ENCODE results near the gene RAPGEF6. TPM values are rescaled to one million over a fixed set of nuclear protein-coding genes. Genes with fewer than 3 reads are reported as not detected.
A peak's percentile ranks its signal among the peaks of the same experiment; 100 is the strongest.

Gene RAPGEF6
- total RNA-seq, 1 donor: 15.6 TPM

DNA sequence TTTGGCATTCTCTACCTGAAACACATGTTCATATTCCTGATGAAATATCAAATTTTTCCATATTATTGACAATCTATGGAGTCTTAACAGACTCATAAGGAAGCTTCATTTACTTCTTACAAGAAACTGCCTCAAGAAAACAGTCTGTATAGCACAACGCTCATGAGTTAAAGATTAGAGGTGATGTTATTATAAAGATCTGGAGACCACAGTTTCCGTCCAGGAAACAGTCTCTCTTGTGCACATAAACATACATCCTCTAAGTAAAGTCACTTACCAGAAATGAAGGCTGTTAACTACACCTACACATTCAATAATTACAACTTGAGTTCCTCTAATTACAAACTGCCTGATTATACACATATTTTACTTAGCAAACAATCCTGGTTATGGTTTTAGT is 86.9 kb downstream of the RAPGEF6 start:
- H3K27ac ChIP-seq (ENCODE audit: low read depth, low read length): no peak overlapping the region
- H3K9me3 ChIP-seq (ENCODE audit: low read depth, low read length): no peaks in the 10 kb centered on the region
- H3K79me2 ChIP-seq (ENCODE audit: insufficient read depth, low read length): no peaks in the 10 kb centered on the region
- H3K4me1 ChIP-seq (ENCODE audit: insufficient read depth, low read length): peaks cover 10% of the 10 kb centered on the region
- TF ChIP-seq, protein P1, sequence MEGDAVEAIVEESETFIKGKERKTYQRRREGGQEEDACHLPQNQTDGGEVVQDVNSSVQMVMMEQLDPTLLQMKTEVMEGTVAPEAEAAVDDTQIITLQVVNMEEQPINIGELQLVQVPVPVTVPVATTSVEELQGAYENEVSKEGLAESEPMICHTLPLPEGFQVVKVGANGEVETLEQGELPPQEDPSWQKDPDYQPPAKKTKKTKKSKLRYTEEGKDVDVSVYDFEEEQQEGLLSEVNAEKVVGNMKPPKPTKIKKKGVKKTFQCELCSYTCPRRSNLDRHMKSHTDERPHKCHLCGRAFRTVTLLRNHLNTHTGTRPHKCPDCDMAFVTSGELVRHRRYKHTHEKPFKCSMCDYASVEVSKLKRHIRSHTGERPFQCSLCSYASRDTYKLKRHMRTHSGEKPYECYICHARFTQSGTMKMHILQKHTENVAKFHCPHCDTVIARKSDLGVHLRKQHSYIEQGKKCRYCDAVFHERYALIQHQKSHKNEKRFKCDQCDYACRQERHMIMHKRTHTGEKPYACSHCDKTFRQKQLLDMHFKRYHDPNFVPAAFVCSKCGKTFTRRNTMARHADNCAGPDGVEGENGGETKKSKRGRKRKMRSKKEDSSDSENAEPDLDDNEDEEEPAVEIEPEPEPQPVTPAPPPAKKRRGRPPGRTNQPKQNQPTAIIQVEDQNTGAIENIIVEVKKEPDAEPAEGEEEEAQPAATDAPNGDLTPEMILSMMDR (IDR thresholded peaks at IDR 0.05; ENCODE audit: extremely low read depth, low read depth, low read length): no peak
- H3K36me3 ChIP-seq (ENCODE audit: insufficient read depth, low read length): no peaks in the 10 kb centered on the region
- no peak overlapping the region for H3K4me2 ChIP-seq (ENCODE audit: insufficient read depth, low read length)
- H3K27me3 ChIP-seq (ENCODE audit: insufficient read depth, low read length): no peaks in the 10 kb centered on the region
- H3K4me3 ChIP-seq (ENCODE audit: insufficient read depth, low read length): no peak overlapping the region
- H4K20me1 ChIP-seq (ENCODE audit: insufficient read depth, low read length): no peaks in the 10 kb centered on the region
- H2AFZ ChIP-seq (ENCODE audit: low read length): no peak overlapping the region
- DNase-seq (ENCODE audit: insufficient read length, low spot score, missing footprints): no peak

DNA sequence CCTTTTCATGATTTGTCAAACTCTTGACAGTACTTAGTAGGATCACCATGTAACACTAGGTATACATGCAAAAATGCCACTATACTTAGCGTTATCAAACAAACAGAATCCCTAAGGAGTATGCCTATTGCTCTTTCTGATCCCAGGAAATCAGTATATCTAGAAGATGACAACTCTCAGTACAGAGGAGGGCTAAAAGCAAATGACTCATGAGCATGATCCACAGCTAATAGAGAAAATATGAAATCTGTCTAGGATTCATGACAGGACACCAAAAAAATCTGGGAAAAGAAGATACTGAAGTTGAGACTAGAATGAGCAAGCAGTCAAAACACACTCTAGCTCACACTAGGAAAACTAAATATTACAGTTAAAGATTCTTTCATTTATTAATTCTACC is 89.2 kb downstream of the RAPGEF6 start:
- Histone ChIP-seq H3K27me3 (ENCODE audit: insufficient read depth, low read length) (no peaks in the 10 kb centered on the region), H3K27ac (ENCODE audit: low read depth, low read length) (peak overlapping the region; percentile 49), H3K4me1 (ENCODE audit: insufficient read depth, low read length) (peaks cover 22% of the 10 kb centered on the region), H4K20me1 (ENCODE audit: insufficient read depth, low read length) (no peaks in the 10 kb centered on the region), H3K36me3 (ENCODE audit: insufficient read depth, low read length) (no peaks in the 10 kb centered on the region), H3K4me3 (ENCODE audit: insufficient read depth, low read length) (no peak overlapping the region), H2AFZ (ENCODE audit: low read length) (no peak overlapping the region), H3K79me2 (ENCODE audit: insufficient read depth, low read length) (no peaks in the 10 kb centered on the region), H3K9me3 (ENCODE audit: low read depth, low read length) (no peaks in the 10 kb centered on the region), H3K4me2 (ENCODE audit: insufficient read depth, low read length) (peak overlapping the region; percentile 4)
- DNase-seq (ENCODE audit: insufficient read length, low spot score, missing footprints): peak; percentile 58
- TF ChIP-seq, protein P1 (IDR thresholded peaks at IDR 0.05; ENCODE audit: extremely low read depth, low read depth, low read length): no peak

- H3K4me1 ChIP-seq (ENCODE audit: insufficient read depth, low read length): peaks cover 31% of the 10 kb centered on the region
- H3K79me2 ChIP-seq (ENCODE audit: insufficient read depth, low read length): no peaks in the 10 kb centered on the region
- H3K36me3 ChIP-seq (ENCODE audit: insufficient read depth, low read length): no peaks in the 10 kb centered on the region
- H3K27me3 ChIP-seq (ENCODE audit: insufficient read depth, low read length): no peaks in the 10 kb centered on the region
- DNase-seq (ENCODE audit: insufficient read length, low spot score, missing footprints): no peak
- no peak overlapping the region for H2AFZ ChIP-seq (ENCODE audit: low read length)
- H3K4me2 ChIP-seq (ENCODE audit: insufficient read depth, low read length): no peak overlapping the region
- H3K4me3 ChIP-seq (ENCODE audit: insufficient read depth, low read length): no peak overlapping the region
- peak overlapping the region; percentile 60 for H3K27ac ChIP-seq (ENCODE audit: low read depth, low read length)
- H4K20me1 ChIP-seq (ENCODE audit: insufficient read depth, low read length): no peaks in the 10 kb centered on the region
- no peaks in the 10 kb centered on the region for H3K9me3 ChIP-seq (ENCODE audit: low read depth, low read length)
- TF ChIP-seq, protein P1 (IDR thresholded peaks at IDR 0.05; ENCODE audit: extremely low read depth, low read depth, low read length): no peak
These were observed 92.3 kb downstream of the RAPGEF6 start for GRCh38 chr5:131542723-131543122.

GRCh38 chr5:131541762-131542161 is 93.3 kb downstream of the RAPGEF6 start:
- Histone ChIP-seq H3K27me3 (ENCODE audit: insufficient read depth, low read length) (no peaks in the 10 kb centered on the region), H3K36me3 (ENCODE audit: insufficient read depth, low read length) (no peaks in the 10 kb centered on the region), H2AFZ (ENCODE audit: low read length) (no peak overlapping the region), H3K4me3 (ENCODE audit: insufficient read depth, low read length) (no peak overlapping the region), H3K4me2 (ENCODE audit: insufficient read depth, low read length) (peak overlapping the region; percentile 36), H3K4me1 (ENCODE audit: insufficient read depth, low read length) (peaks cover 33% of the 10 kb centered on the region), H4K20me1 (ENCODE audit: insufficient read depth, low read length) (no peaks in the 10 kb centered on the region), H3K9me3 (ENCODE audit: low read depth, low read length) (no peaks in the 10 kb centered on the region), H3K27ac (ENCODE audit: low read depth, low read length) (peak overlapping the region; percentile 60), H3K79me2 (ENCODE audit: insufficient read depth, low read length) (no peaks in the 10 kb centered on the region)
- TF ChIP-seq, protein P1 (IDR thresholded peaks at IDR 0.05; ENCODE audit: extremely low read depth, low read depth, low read length): no peak
- no peak for DNase-seq (ENCODE audit: insufficient read length, low spot score, missing footprints)

Measured in osteoblast (primary cell).